Panc1 (cell line): Measurements from ENCODE around the gene POLR3E. TPM values are rescaled to one million over a fixed set of nuclear protein-coding genes. Genes with fewer than 3 reads are reported as not detected.

Source experiments
- ATAC-seq: fragments of 200-7000 bp; cut with Tn5 transposase; 2 replicates; pipeline ENCODE4 v1.9.1; 2020; ENCODE audit warnings: mild to moderate bottlenecking, moderate library complexity
- BruUV-seq: library from RNA; stranded (reverse); fragments of 400-500 nt; replicated peaks from 2 replicates; lab custom pipeline; 2021; lab: Mats Ljungman, UMichigan
- CTCF ChIA-PET: fragments of 300-600 bp; sonication (Branson Sonifier 250); formaldehyde crosslinking; loops from one replicate; lab custom pipeline; 2022; ENCODE audit warnings: antibody characterized with exemption; lab: Charles Lee
- POLR2A ChIA-PET: fragments of 300-600 bp; sonication (Branson Sonifier 250); formaldehyde crosslinking; loops from one replicate; lab custom pipeline; 2022; ENCODE audit warnings: antibody characterized with exemption; lab: Charles Lee
- DNase-seq: peaks from one replicate; pipeline ENCODE4 v3.0.0-alpha.2; 2010; ENCODE audit warnings: low read depth, low spot score
- H3K27ac ChIP-seq: 2 replicates; pipeline ENCODE4 v1.5.1; 2011; ENCODE audit warnings: mild to moderate bottlenecking, low read length, inconsistent platforms
- H3K27me3 ChIP-seq: fragments of 200-500 bp; sonication (Bioruptor generic); 2 replicates; pipeline ENCODE4 v1.6.0; 2014; ENCODE audit warnings: low read length, inconsistent platforms; ENCODE audit not compliant: control insufficient read depth, insufficient read depth
- H3K36me3 ChIP-seq: fragments of 200-500 bp; sonication (Bioruptor generic); 2 replicates; pipeline ENCODE4 v1.5.1; 2014; ENCODE audit warnings: inconsistent platforms, mild to moderate bottlenecking, low read length, moderate library complexity; ENCODE audit not compliant: control insufficient read depth, insufficient read depth
- H3K4me1 ChIP-seq: 2 replicates; pipeline ENCODE4 v1.5.1; 2011; ENCODE audit warnings: inconsistent platforms, mild to moderate bottlenecking, low read length, moderate library complexity; ENCODE audit not compliant: control insufficient read depth, insufficient read depth
- H3K4me3 ChIP-seq, 2 experiments: 2 replicates each; pipeline ENCODE4 v1.5.1; 2011 to 2012; ENCODE audit warnings: low read depth in 2 of 2, low read length in 2 of 2, mild to moderate bottlenecking in 2 of 2, inconsistent platforms in 1 of 2, moderate library complexity in 1 of 2
- H3K9me3 ChIP-seq: fragments of 200-500 bp; sonication (Bioruptor generic); 2 replicates; pipeline ENCODE4 v1.5.1; 2014; ENCODE audit warnings: low read depth, mild to moderate bottlenecking, inconsistent platforms, low read length, moderate library complexity; ENCODE audit not compliant: control insufficient read depth, insufficient read depth
- POLR2AphosphoS5 ChIP-seq: IDR thresholded peaks from 2 replicates; pipeline ENCODE4 v1.6.1; 2012; ENCODE audit warnings: mild to moderate bottlenecking, low read depth, low read length, moderate library complexity
- SIN3A ChIP-seq: IDR thresholded peaks from 2 replicates; pipeline ENCODE4 v1.6.1; 2012; ENCODE audit warnings: low read depth, mild to moderate bottlenecking, low read length, moderate library complexity, borderline replicate concordance; ENCODE audit not compliant: insufficient read depth
- TCF7L2 ChIP-seq: IDR thresholded peaks from 2 replicates; pipeline ENCODE4 v1.6.1; 2011; ENCODE audit warnings: mild to moderate bottlenecking, low read depth, low read length, inconsistent platforms
- in situ Hi-C: cut with HindIII; loops from 2 replicates; pipeline ENCODE4 v1.10.0; 2016; ENCODE audit warnings: low sequenced_read_pairs, low pct_unique_long_range_greater_than_20kb
- intact Hi-C: fragments of 100-400 bp; cut with micrococcal nuclease; formaldehyde crosslinking; loops from one replicate; pipeline ENCODE4 v1.10.0; 2022; ENCODE audit not compliant: unreplicated experiment
- total RNA-seq: library from RNA; stranded (reverse); gene quantifications from one replicate; pipeline ENCODE4 v1.2.1, GENCODE V29; 2021; ENCODE audit not compliant: unreplicated experiment
- TF ChIP-seq, protein P1 (sequence below), 2 experiments: IDR thresholded peaks; 2 replicates each; pipeline ENCODE4 v1.6.1; 2011 to 2012; ENCODE audit warnings: low read depth in 2 of 2, control low read depth in 1 of 2, low read length in 1 of 2, mild to moderate bottlenecking in 1 of 2, moderate library complexity in 1 of 2; ENCODE audit not compliant: insufficient read depth in 1 of 2
- TF ChIP-seq, protein P2 (sequence below): fragments of 450-650 bp; IDR thresholded peaks from 2 replicates; pipeline ENCODE4 v1.5.1; 2017; ENCODE audit warnings: mild to moderate bottlenecking

Gene POLR3E
- total RNA-seq, 1 experiment from 2014 or later = 45.2 TPM

DNA sequence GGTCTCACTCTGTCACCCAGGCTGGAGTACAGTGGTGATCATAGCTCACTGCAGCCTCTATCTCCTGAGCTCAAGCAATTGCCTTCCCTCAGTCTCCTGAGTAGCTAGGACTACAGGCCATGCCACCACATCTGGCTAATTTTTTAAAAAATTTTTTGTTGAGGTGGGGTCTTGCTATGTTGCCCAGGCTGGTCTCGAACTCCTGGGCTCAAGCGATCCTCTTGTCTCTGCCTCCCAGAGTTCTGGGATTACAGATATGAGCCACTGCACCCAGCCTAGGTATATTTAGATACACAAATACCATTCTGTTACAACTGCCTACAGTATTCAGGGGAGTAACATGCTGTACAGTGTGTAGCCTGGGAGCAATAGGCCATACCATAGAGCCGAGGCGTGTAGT lies 14.3 kb downstream of the POLR3E start:
- no peak; the same call in 1 of the 2 replicates for ATAC-seq
- intact Hi-C loops (no loop called here), in situ Hi-C loops (no loop called here)
- Histone ChIP-seq H3K27me3 (no peaks in the 10 kb centered on the region), H3K4me3 (no peak overlapping the region), H3K36me3 (no peaks in the 10 kb centered on the region; the same call in 1 of the 2 replicates), H3K9me3 (no peaks in the 10 kb centered on the region), H3K27ac (no peak overlapping the region), H3K4me1 (no peaks in the 10 kb centered on the region)
- ChIA-PET CTCF (no interaction called here), POLR2A (interaction anchor here (0.6 kb wide), 1 partner anchor 125 kb away, joined by 17 read pairs; no protein-coding TSS in a partner anchor)
- BruUV-seq = no TSS peak
- DNase-seq = no peak
- TF ChIP-seq TCF7L2 (no peak), SIN3A (no peak), POLR2AphosphoS5 (no peak)
- TF ChIP-seq, protein P1, sequence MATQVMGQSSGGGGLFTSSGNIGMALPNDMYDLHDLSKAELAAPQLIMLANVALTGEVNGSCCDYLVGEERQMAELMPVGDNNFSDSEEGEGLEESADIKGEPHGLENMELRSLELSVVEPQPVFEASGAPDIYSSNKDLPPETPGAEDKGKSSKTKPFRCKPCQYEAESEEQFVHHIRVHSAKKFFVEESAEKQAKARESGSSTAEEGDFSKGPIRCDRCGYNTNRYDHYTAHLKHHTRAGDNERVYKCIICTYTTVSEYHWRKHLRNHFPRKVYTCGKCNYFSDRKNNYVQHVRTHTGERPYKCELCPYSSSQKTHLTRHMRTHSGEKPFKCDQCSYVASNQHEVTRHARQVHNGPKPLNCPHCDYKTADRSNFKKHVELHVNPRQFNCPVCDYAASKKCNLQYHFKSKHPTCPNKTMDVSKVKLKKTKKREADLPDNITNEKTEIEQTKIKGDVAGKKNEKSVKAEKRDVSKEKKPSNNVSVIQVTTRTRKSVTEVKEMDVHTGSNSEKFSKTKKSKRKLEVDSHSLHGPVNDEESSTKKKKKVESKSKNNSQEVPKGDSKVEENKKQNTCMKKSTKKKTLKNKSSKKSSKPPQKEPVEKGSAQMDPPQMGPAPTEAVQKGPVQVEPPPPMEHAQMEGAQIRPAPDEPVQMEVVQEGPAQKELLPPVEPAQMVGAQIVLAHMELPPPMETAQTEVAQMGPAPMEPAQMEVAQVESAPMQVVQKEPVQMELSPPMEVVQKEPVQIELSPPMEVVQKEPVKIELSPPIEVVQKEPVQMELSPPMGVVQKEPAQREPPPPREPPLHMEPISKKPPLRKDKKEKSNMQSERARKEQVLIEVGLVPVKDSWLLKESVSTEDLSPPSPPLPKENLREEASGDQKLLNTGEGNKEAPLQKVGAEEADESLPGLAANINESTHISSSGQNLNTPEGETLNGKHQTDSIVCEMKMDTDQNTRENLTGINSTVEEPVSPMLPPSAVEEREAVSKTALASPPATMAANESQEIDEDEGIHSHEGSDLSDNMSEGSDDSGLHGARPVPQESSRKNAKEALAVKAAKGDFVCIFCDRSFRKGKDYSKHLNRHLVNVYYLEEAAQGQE (IDR thresholded peaks at IDR 0.05; ENCODE audit: insufficient read depth in 1 of 2, low read depth in 2 of 2, low read length in 1 of 2) = no peak
- TF ChIP-seq, protein P2, sequence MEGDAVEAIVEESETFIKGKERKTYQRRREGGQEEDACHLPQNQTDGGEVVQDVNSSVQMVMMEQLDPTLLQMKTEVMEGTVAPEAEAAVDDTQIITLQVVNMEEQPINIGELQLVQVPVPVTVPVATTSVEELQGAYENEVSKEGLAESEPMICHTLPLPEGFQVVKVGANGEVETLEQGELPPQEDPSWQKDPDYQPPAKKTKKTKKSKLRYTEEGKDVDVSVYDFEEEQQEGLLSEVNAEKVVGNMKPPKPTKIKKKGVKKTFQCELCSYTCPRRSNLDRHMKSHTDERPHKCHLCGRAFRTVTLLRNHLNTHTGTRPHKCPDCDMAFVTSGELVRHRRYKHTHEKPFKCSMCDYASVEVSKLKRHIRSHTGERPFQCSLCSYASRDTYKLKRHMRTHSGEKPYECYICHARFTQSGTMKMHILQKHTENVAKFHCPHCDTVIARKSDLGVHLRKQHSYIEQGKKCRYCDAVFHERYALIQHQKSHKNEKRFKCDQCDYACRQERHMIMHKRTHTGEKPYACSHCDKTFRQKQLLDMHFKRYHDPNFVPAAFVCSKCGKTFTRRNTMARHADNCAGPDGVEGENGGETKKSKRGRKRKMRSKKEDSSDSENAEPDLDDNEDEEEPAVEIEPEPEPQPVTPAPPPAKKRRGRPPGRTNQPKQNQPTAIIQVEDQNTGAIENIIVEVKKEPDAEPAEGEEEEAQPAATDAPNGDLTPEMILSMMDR = no peak

DNA sequence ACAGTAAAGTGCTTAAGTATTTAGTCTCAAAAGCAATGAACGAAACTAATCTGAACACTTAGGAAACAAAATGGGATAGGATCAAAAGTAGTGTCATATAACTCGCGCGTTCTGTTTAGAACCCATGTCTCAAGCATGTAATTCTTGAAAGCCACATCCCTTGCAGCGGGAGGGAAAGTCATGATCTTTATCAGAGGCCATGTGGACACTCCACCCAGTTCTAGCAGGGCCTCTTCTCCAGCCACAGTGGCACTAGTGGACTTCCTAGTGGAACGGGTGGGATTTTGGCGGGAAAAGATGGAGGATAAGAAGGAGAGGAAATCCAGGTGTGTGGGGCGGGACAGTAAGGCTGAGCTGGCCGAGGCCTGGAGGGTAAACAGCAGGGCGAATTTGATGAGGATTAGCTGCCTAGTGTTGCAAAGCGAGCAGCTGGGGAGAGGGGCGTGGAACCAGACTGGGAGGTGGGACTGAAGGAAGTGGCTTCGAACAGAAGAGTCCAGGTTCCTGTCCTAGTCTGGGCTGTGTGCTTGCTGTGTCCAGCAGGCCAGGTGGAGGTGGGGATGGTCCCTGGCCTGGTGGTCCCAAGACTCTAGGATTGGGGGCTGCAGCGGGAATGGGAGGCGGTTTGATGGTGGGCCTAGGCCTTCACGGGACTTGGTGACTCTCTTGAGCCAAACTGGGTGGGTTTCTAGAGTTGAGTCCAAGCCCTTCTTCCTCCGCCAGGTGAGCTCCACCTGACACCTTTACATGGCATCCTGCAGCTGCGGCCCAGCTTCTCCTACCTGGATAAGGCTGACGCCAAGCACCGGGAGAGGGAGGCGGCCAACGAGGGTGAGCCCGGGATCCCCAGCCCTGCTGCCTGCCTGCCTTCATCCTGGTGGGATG lies 15.9 kb downstream of the POLR3E start:
- POLR2A ChIA-PET = no interaction called here
- Histone ChIP-seq H3K4me3 (no peak overlapping the region), H3K9me3 (no peaks in the 10 kb centered on the region), H3K4me1 (no peaks in the 10 kb centered on the region), H3K27me3 (no peaks in the 10 kb centered on the region), H3K27ac (no peak overlapping the region), H3K36me3 (no peaks in the 10 kb centered on the region; the same call in 1 of the 2 replicates)
- intact Hi-C loops (no loop called here), in situ Hi-C loops (no loop called here)
- DNase-seq = no peak
- CTCF ChIA-PET = no interaction called here
- ATAC-seq = no peak
- BruUV-seq = no TSS peak
- TF ChIP-seq POLR2AphosphoS5 (no peak), SIN3A (no peak), TCF7L2 (no peak)
- TF ChIP-seq, protein P2 = no peak
- TF ChIP-seq, protein P1 (IDR thresholded peaks at IDR 0.05; ENCODE audit: insufficient read depth in 1 of 2, low read depth in 2 of 2, low read length in 1 of 2) = no peak
